ENCODE measurements around the gene GRB2.

- TF ChIP-seq POLR2A (IDR thresholded peaks at IDR 0.05; ENCODE audit: low read length) (no peak), GATA1 (IDR thresholded peaks at IDR 0.05; ENCODE audit: low read depth, low read length) (no peak)
These were observed 104.4 kb downstream of the GRB2 start for GRCh38 chr17:75301049-75301448.

All from erythroblast (primary cell).